K562 (cell line): ENCODE data around the gene DESI2. TPM values are rescaled to one million over a fixed set of nuclear protein-coding genes. Genes with fewer than 3 reads are reported as not detected.

ENCODE experiments used
- BRCA1 ChIP-seq, 2 experiments: fragments of 450-650 bp in 1 of 2; sonication (generic) in 1 of 2; formaldehyde crosslinking in 1 of 2; IDR thresholded peaks; 2 replicates each; pipeline versions ENCODE4 v1.5.0 to v1.6.1; 2017 to 2020; ENCODE audit warnings: mild to moderate bottlenecking in 1 of 2, missing genetic modification reagents in 1 of 2
- CBX3 ChIP-seq, 2 experiments: IDR thresholded peaks; 1 replicate in 1 of 2; 2 replicates in 1 of 2; pipeline ENCODE4 v1.6.1; 2012; ENCODE audit warnings: inconsistent platforms in 2 of 2, low read length in 2 of 2, borderline replicate concordance in 1 of 2, control low read depth in 1 of 2
- CHD2 ChIP-seq: IDR thresholded peaks from 2 replicates; pipeline ENCODE4 v1.6.1; 2011; ENCODE audit warnings: low read depth, low read length
- CLOCK ChIP-seq: fragments of 250-450 bp; sonication (Bioruptor Pico); IDR thresholded peaks from 2 replicates; pipeline ENCODE4 v1.4.0; 2020; ENCODE audit warnings: mild to moderate bottlenecking, moderate library complexity, borderline replicate concordance
- E2F5 ChIP-seq: sonication (generic); formaldehyde crosslinking; IDR thresholded peaks from 2 replicates; pipeline ENCODE4 v1.8.0; 2022; ENCODE audit warnings: mild to moderate bottlenecking, missing genetic modification reagents
- EGR1 ChIP-seq: fragments of 450-650 bp; conservative IDR thresholded peaks from 2 replicates; pipeline ENCODE4 v1.6.1; 2017; ENCODE audit warnings: mild to moderate bottlenecking
- ERF ChIP-seq: fragments of 450-650 bp; formaldehyde crosslinking; IDR thresholded peaks from 2 replicates; pipeline ENCODE4 v1.4.0; 2020; ENCODE audit warnings: mild to moderate bottlenecking, mixed read lengths
- FIP1L1 ChIP-seq: fragments of 200-400 bp; formaldehyde crosslinking; IDR thresholded peaks from 2 replicates; pipeline ENCODE4 v1.6.1; 2018; ENCODE audit warnings: mild to moderate bottlenecking, low read depth, low read length; ENCODE audit not compliant: poor library complexity, severe bottlenecking
- FOXA1 ChIP-seq: fragments of 450-650 bp; IDR thresholded peaks from 2 replicates; pipeline ENCODE4 v1.6.1; 2016; ENCODE audit warnings: mild to moderate bottlenecking, borderline replicate concordance
- FOXM1 ChIP-seq, 2 experiments: fragments of 450-650 bp in 1 of 2; sonication (generic) in 1 of 2; formaldehyde crosslinking in 1 of 2; IDR thresholded peaks; 2 replicates each; pipeline versions ENCODE4 v1.6.1 to v1.9.0; 2017 to 2022; ENCODE audit warnings: low read depth in 2 of 2, mild to moderate bottlenecking in 2 of 2, missing genetic modification reagents in 1 of 2, moderate library complexity in 1 of 2
- GTF2E2 ChIP-seq: fragments of 200-800 bp; sonication (Bioruptor generic); IDR thresholded peaks from 2 replicates; pipeline ENCODE4 v1.6.1; 2016; ENCODE audit warnings: missing genetic modification characterization, missing compliant biosample characterization
- HDAC6 ChIP-seq: IDR thresholded peaks from 2 replicates; pipeline ENCODE4 v1.6.1; 2012; ENCODE audit warnings: low read depth, mild to moderate bottlenecking, control low read depth, inconsistent platforms, low read length, moderate library complexity
- HOXB6 ChIP-seq: fragments of 250-450 bp; sonication (Bioruptor Pico); IDR thresholded peaks from 2 replicates; pipeline ENCODE4 v1.5.1; 2022; ENCODE audit warnings: mild to moderate bottlenecking, borderline replicate concordance
- MECOM ChIP-seq: fragments of 250-450 bp; sonication (Bioruptor Pico); IDR thresholded peaks from 2 replicates; pipeline ENCODE4 v1.8.0; 2022; ENCODE audit warnings: inconsistent platforms
- NBN ChIP-seq: fragments of 450-650 bp; IDR thresholded peaks from 2 replicates; pipeline ENCODE4 v1.6.1; 2016; ENCODE audit warnings: low read depth, mild to moderate bottlenecking
- PCBP1 ChIP-seq: fragments of 200-400 bp; formaldehyde crosslinking; IDR thresholded peaks from 2 replicates; pipeline ENCODE4 v1.6.1; 2018; ENCODE audit warnings: mild to moderate bottlenecking, low read depth, low read length; ENCODE audit not compliant: poor library complexity, severe bottlenecking
- RCOR1 ChIP-seq, 2 experiments: IDR thresholded peaks; 2 replicates each; pipeline ENCODE4 v1.6.1; 2012; ENCODE audit warnings: low read depth in 2 of 2, low read length in 2 of 2, borderline replicate concordance in 1 of 2, improper control_type of control experiment in 1 of 2
- SMARCE1 ChIP-seq: fragments of 450-650 bp; IDR thresholded peaks from 2 replicates; pipeline ENCODE4 v1.7.1; 2016; ENCODE audit warnings: mild to moderate bottlenecking
- TEAD2 ChIP-seq: fragments of 450-650 bp; IDR thresholded peaks from 2 replicates; pipeline ENCODE4 v1.6.1; 2016; ENCODE audit warnings: missing genetic modification characterization, control low read depth, missing compliant biosample characterization
- TFE3 ChIP-seq: fragments of 450-650 bp; formaldehyde crosslinking; IDR thresholded peaks from 2 replicates; pipeline ENCODE4 v1.4.0; 2020; ENCODE audit warnings: mild to moderate bottlenecking, mixed read lengths
- YBX1 ChIP-seq: fragments of 450-650 bp; IDR thresholded peaks from 2 replicates; pipeline ENCODE4 v1.7.1; 2016; ENCODE audit warnings: mild to moderate bottlenecking
- ZFPM2 ChIP-seq: fragments of 250-450 bp; sonication (Bioruptor Pico); IDR thresholded peaks from 2 replicates; pipeline ENCODE4 v1.5.1; 2022; ENCODE audit warnings: mild to moderate bottlenecking
- ZNF146 ChIP-seq: IDR thresholded peaks from one replicate; pipeline ENCODE4 v1.6.1; 2018; ENCODE audit warnings: missing compliant biosample characterization; ENCODE audit not compliant: unreplicated experiment
- ZNF589 ChIP-seq: fragments of 200-800 bp; sonication (Bioruptor generic); IDR thresholded peaks from 2 replicates; pipeline ENCODE4 v1.6.1; 2016; ENCODE audit warnings: low read depth, missing genetic modification characterization, missing compliant biosample characterization
- ZNF76 ChIP-seq: fragments of 250-450 bp; sonication (Bioruptor Pico); IDR thresholded peaks from 2 replicates; pipeline ENCODE4 v1.4.0; 2020; ENCODE audit warnings: mild to moderate bottlenecking, moderate library complexity, borderline replicate concordance
- polyA plus RNA-seq, 8 experiments: library from polyadenylated mRNA; depleted of rRNA in 4 of 8; stranded (reverse) in 5 of 8; unstranded in 3 of 8; fragments of >200 nt; fragmentation: Nextera tagmentation in 2 of 8; fragmentation: Illumina TruSeq in 1 of 8; extraction: Ambion mirVana in 2 of 8; extraction: Trizol in 1 of 8; gene quantifications; 2 replicates each; pipeline versions ENCODE4 v1.2.1 to v1.2.3, GENCODE V29; 2011 to 2014; ENCODE audit warnings: inconsistent platforms in 1 of 8, missing spikeins in 1 of 8
- total RNA-seq, 7 experiments: library from RNA; depleted of rRNA in 6 of 7; stranded (reverse); fragments of >200 nt in 6 of 7; fragmentation: Illumina TruSeq in 2 of 7; extraction: Trizol in 2 of 7; gene quantifications; 2 replicates each; pipeline versions ENCODE4 v1.2.1 to v1.2.3, GENCODE V29; 2011 to 2021; ENCODE audit warnings: low replicate concordance in 1 of 7

Gene DESI2
- total and polyA plus RNA-seq, 9 of the 15 experiments (the other 6 are each of a cell fraction or from before 2014, with no cell fraction given): 17.4 to 59.4 (median 38.4) TPM

DNA sequence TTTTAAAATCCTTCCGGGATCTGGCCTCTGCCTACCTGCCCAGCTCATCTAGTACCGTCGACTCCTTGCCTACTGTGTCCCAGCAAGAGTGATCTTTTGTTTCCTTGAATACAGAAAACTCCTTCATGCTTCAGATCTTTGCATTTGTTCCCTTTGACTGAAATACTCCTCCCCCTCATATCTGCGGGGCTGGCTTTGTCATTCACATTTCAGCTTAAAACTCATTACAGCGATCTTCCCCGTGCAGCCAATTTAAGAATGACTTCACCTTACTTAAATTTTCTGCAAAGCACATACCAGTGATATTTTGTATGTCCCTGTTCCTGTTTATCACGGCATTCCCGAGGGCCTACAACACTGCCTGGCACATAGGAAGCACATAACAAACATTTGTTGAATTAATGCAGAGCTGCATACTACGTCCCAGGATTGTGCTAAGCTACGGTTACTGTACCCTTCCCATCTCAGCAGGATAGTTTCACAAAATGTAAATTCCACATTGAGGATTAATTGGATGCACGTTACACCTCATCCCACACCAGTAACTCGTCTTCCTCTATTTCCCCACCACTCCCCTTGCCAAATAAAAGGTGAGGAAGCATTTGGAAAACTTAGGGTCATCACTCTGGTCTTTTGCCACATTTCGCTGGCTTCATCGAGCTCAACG lies 837 bp upstream of the DESI2 start (continued):
- TF ChIP-seq GTF2E2 (tag) (no peak), RCOR1 (IDR thresholded peaks at IDR 0.05; ENCODE audit: borderline replicate concordance in 1 of 2, low read depth in 2 of 2, low read length in 2 of 2) (no peak), ZNF146 (no peak), TEAD2 (tag) (no peak), BRCA1 (IDR thresholded peaks at IDR 0.05) (no peak), BRCA1 (CRISPR knock-in tag; IDR thresholded peaks at IDR 0.05) (no peak), EGR1 (no peak), SMARCE1 (no peak), E2F5 (CRISPR knock-in tag) (no peak), ERF (CRISPR knock-in tag) (no peak), ZNF589 (CRISPR knock-in tag) (no peak), TFE3 (CRISPR knock-in tag) (no peak), NBN (no peak), CHD2 (no peak), FOXM1 (IDR thresholded peaks at IDR 0.05; ENCODE audit: low read depth) (no peak), FOXM1 (CRISPR knock-in tag; IDR thresholded peaks at IDR 0.05; ENCODE audit: low read depth) (no peak), CLOCK (CRISPR knock-in tag) (no peak), MECOM (CRISPR knock-in tag) (peak; percentile 67; the same call in 1 of the 2 replicates), FIP1L1 (no peak), CBX3 (IDR thresholded peaks at IDR 0.05; ENCODE audit: borderline replicate concordance in 1 of 2, low read length in 2 of 2) (no peak), ZFPM2 (CRISPR knock-in tag) (no peak), HDAC6 (no peak), ZNF76 (no peak), YBX1 (no peak), PCBP1 (no peak), HOXB6 (CRISPR knock-in tag) (no peak), FOXA1 (no peak; the same call in 1 of the 2 replicates)
